GM21447 (cell line): ENCODE results near the gene PRKCSH.
A peak's percentile ranks its signal among the peaks of the same experiment; 100 is the strongest.
"Not testable (repeated sequence)": the region's sequence is repeated elsewhere in the genome, so short reads cannot be mapped to it uniquely, and the experiment has no call there.

ENCODE experiments used
- ATAC-seq: cut with Tn5 transposase; IDR thresholded peaks from one replicate; pipeline ENCODE4 v1.9.1; 2021; ENCODE audit not compliant: unreplicated experiment

Gene PRKCSH

DNA sequence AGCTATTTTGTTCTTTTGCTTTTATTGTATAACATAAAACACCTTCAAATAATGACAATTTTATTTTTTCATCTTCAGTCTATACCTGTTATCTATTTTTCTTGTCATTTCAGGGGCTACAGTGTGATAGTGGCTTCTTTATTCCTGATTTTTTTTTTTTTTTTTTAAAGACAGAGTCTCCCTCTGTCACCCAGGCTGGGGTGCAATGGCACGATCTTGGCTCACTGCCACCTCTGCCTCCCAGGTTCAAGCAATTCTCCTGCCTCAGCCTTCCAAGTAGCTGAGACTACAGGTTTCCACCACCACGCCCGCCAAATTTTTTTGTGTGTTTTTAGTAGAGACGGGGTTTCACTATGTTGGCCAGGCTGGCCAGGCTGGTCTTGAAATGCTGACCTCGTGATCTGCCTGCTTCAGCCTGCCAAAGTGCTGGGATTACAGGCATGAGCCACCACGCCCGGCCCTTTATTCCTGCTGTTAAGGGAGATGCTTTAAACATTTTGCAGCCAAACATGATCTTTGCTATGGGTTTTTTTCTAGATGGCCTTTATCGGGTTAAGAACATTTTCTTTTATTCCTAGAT, 32.9 kb downstream of the PRKCSH start:
- not testable (repeated sequence) for ATAC-seq

DNA sequence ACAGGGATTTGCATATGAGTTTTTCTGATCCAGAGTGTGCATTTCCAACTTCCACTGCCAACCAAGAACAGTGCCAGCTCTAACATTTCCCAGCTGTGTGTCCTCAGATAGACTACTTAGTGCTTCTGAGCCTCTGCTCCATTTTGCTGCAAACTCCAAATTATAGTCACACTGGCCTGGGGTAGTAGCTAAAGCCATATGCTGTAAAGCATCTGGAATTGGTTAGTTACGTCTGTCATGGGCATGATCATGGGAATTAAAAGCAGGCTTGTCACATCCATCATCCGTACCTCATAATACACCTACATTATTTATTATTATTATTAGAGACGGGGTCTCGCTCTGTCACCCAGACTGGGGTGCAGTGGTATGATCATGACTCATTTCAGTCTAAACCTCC, 38.3 kb downstream of the PRKCSH start:
- ATAC-seq, result no peak

GRCh38 chr19:11475343-11475742, 39.9 kb downstream of the PRKCSH start:
- ATAC-seq, result not testable (repeated sequence)

DNA sequence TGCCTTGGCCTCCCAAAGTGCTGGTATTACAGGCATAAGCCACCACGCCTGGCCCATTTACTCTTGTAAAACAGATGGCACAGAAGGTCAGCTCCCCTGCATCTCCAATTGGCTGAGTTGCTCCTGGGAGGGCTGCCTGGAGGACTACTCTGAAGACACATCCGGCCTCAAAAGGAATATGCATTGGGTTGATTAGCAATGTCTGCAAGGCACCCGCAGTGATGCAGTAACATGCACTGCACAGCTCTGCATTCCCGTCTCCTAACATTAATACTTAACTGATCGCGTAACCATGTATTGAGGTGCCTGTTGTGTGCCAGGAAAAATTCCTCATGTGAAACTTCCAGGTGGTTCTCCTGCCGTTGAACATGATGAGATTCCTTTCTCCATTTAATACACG, 40.4 kb downstream of the PRKCSH start:
- no peak for ATAC-seq

DNA sequence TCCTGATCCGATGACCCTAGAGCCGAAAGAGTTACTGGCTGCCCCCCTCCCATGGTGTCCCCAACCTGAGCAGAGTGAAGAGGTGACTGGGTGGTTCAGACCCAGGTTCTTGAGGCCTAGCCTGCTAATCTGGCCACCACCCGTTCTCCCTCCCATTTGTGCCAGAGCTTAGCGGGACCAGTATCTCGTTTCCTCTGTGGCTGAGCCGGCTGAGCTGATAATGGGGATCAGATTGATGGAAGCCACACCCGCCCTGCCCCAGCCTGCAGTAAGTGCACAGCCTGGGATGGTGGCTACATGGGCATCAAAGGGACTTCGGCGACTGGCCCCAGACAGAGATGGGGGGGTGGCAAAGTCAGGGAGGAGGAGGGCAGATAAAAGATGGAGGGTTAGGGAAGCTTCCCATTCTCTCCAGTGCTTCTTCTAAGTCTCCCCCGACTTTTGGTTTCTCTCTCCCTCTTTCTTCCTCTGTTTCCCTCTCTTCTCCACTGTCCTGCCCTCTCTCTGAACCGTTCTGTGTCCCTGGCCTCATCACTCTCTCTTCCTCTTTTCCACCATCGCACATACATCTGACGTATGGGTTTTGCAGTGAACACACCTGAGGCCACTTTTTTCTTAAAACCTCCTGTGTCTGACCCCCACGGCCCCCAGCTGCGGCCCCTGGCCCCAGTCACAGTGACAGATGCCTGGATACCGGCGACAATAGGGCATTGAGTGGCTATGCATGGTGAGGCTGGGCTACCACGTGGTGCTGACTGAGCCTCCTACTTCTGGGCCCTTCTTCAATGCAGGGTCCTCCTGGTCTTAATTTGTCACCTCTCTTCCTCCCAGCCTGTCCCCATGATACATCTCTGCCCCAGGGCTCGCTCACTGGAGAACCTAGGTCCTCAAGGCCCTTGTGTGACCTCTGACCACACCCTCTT, 43.0 kb downstream of the PRKCSH start:
- no peak for ATAC-seq

DNA sequence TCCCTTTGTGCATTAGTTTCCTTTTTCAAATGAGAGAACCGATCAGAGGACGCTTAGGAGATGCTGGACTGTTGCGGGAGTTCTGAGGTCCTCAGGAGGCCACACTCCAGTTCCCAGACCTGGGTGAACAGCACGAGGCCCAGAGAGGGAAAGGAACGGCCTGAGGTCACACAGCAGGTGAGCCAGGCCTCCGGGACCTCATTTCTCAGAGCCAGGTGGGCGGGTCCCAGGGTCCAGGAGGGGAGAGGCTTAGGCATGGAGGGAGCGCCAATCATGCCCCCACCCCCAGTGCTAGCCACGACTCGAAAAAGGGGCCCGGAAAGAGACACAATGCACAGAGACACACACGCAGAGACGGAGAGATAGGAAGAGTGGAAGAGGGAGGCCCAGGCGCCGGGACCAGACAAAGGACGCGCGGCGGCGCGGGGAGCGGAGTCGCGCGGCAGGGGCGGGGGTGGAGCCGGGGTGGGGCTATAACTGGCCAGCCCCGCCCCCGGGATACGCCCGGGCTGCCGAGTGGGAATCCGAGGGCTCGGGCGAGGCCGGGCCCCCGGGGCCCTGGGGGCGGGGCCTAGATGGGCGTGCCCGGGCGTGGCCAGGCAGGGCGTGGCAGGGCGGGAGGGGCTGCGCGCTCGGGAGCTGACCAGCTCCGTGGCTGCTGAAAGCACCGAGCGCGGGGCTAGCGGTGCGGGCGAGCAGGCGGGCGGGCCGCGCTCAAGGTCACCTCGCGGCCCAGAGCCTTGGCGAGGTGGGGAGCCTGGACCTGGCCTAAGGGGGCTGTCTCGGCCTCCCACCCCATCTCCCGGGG, 43.9 kb downstream of the PRKCSH start:
- ATAC-seq, result no peak

- no peak for ATAC-seq
These were observed 44.7 kb downstream of the PRKCSH start for GRCh38 chr19:11479898-11480714.

GRCh38 chr19:11480715-11481533, 45.5 kb downstream of the PRKCSH start, which contains the start of gene ELAVL3:
TSS of gene ELAVL3 (minus strand) at chr19:11481046. CDS start at chr19:11480608, 438 bp downstream.
- ATAC-seq, result no peak

GRCh38 chr19:11481534-11482383, 46.3 kb downstream of the PRKCSH start:
- ATAC-seq, result peak; percentile 62

- peak; percentile 68 for ATAC-seq
These were observed 47.1 kb downstream of the PRKCSH start for GRCh38 chr19:11482384-11483050.

DNA sequence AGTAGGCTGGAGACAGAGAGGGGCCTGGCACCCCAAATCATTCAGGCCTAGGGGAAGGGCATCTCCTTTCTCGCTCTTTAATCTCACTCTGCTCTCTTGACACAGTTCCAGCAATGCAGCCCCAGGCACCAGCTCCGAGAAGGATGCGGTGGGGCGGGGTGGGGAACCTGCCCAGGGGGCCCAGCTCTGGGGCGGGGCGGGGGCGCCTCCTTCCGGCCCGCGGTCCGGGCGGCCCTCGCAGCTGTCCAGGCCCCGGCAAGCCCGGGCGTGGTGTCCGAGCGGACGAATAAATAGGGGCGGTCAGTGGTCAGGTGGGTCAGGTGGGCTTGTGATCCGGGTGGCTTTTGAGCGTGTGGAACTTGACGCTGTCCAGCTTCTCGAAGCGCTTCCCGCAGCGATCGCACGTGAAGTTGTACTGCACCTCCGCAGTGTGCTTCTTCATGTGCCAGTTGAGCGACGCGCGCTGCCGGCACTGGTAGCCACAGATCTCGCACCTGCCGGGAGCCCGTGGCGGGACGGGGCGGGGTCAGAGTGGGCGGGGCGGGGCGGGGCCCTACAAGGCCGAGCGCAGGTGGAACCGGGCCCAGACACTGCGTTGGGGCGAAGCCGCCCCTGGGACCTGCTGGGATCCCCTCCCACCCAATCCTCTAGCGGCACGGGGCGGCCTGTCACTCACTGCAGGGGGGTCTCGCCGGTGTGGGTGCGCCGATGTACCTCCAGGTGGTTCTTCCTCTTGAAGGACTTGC, 48.1 kb downstream of the PRKCSH start:
- no peak for ATAC-seq

DNA sequence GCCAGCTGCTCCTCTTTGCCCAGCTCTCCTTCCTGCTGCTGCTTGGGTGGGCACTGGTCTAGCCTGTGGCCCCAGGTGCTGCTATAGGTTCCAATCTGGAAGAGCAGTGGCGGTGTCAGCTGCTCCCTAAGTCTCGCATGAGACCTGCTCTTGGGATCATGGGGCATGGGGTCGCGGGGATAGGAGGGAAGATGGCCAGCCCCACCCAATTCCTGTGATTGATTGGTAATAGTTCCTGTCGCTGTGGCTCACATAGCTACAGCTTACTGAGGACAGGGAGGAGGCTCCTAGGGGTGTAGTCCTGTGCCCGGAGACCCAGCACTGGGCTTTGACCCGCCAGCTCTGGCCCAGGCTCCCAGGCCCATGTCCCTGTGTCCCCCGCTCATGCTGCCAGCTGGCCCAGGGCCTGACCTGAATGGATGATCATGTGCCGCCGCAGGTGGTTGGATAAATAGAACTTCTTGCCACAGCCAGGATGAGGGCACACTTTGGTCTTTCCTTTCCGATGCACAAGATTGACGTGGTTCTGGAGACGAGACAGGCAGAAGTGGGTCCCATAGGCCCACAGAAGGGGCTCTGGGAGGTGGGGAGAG, 49.9 kb downstream of the PRKCSH start:
- no peak for ATAC-seq

- no peak for ATAC-seq
These were observed 51.4 kb downstream of the PRKCSH start for GRCh38 chr19:11486661-11487503.

DNA sequence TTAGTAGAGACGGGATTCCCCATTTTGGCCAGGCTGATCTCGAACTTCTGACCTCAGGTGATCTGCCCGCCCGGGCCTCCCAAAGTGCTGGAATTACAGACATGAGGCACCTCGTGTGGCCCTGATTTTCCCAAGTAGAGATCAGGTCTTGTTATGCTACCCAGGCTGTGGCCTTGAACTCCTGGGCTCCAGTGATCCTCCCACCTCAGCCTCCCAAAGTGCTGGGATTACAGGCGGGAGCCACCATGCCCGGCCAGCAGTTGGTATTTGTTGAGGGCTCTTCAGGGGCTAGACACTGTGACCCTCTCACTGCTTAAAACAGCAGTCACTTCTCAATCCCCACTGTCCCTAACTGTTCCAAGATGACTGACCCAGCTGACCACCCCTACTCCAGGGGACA, 53.9 kb downstream of the PRKCSH start:
- ATAC-seq, result no peak

- ATAC-seq, result no peak
These were observed 59.3 kb downstream of the PRKCSH start for GRCh38 chr19:11494634-11495285.

GRCh38 chr19:11495481-11495880, 60.0 kb downstream of the PRKCSH start:
- no peak for ATAC-seq
